Activated B cell treated with CpG ODN at 0.5 μM for 24 hours (primary cell): Measurements from ENCODE around the gene MAP3K6. TPM values are rescaled to one million over a fixed set of nuclear protein-coding genes. Genes with fewer than 3 reads are reported as not detected.
A peak's percentile ranks its signal among the peaks of the same experiment; 100 is the strongest.

Experiments
- ATAC-seq: fragments of 200-7000 bp; cut with Tn5 transposase; one replicate; pipeline ENCODE4 v1.10.0; 2021; ENCODE audit warnings: low read depth, mild to moderate bottlenecking, moderate library complexity
- CTCF ChIA-PET: fragments of 350-600 bp; sonication (Branson Sonifier 250); formaldehyde crosslinking; loops from one replicate; lab custom pipeline; 2021; ENCODE audit warnings: antibody characterized with exemption; lab: Charles Lee
- POLR2A ChIA-PET: fragments of 350-600 bp; sonication (Branson Sonifier 250); formaldehyde crosslinking; loops from one replicate; lab custom pipeline; 2021; ENCODE audit warnings: antibody characterized with exemption; lab: Charles Lee
- DNase-seq: peaks from one replicate; pipeline ENCODE4 v3.0.0; 2022
- H3K27ac Mint-ChIP-seq: one replicate; pipeline ENCODE4 v1.8.0; 2020; ENCODE audit warnings: mixed read lengths
- H3K27me3 Mint-ChIP-seq: one replicate; pipeline ENCODE4 v1.8.0; 2021; ENCODE audit warnings: mixed read lengths
- H3K36me3 Mint-ChIP-seq: one replicate; pipeline ENCODE4 v1.8.0; 2021; ENCODE audit warnings: low read depth, mixed read lengths
- H3K4me1 Mint-ChIP-seq: one replicate; pipeline ENCODE4 v1.8.0; 2021; ENCODE audit warnings: mixed read lengths
- H3K4me3 Mint-ChIP-seq: one replicate; pipeline ENCODE4 v1.8.0; 2020; ENCODE audit warnings: mild to moderate bottlenecking, mixed read lengths
- H3K9me3 Mint-ChIP-seq: one replicate; pipeline ENCODE4 v1.8.0; 2020; ENCODE audit warnings: mixed read lengths
- CTCF ChIP-seq: fragments of 200-600 bp; IDR thresholded peaks from one replicate; pipeline ENCODE4 v1.8.0; 2022; ENCODE audit warnings: antibody characterized with exemption, mild to moderate bottlenecking
- intact Hi-C: fragments of 100-400 bp; cut with micrococcal nuclease; formaldehyde crosslinking; loops from one replicate; pipeline ENCODE4 v1.15.1; 2024
- total RNA-seq: library from RNA; stranded (reverse); gene quantifications from 2 replicates; pipeline ENCODE4 v1.2.3, GENCODE V29; 2022

The MAP3K6 gene
- total RNA-seq, 1 donor from 2014 or later = 4.6 TPM

GRCh38 chr1:27377760-27378495 lies 11.2 kb upstream of the MAP3K6 start:
- TF ChIP-seq CTCF = no peak
- Mint-ChIP-seq H3K4me1 (peaks cover 6% of the 10 kb centered on the region), H3K9me3 (no peaks in the 10 kb centered on the region), H3K36me3 (no peaks in the 10 kb centered on the region), H3K27ac (no peak overlapping the region), H3K4me3 (no peak overlapping the region), H3K27me3 (peaks cover 2% of the 10 kb centered on the region)
- ATAC-seq (no peak), DNase-seq (no peak)
- intact Hi-C loops = no loop called here
- POLR2A ChIA-PET = interaction anchor here (0.6 kb wide), 1 partner anchor 11 kb away, joined by 3 read pairs; the partner anchor contains the start of gene MAP3K6
- CTCF ChIA-PET = no interaction called here

GRCh38 chr1:27374362-27375086 lies 7.8 kb upstream of the MAP3K6 start, which contains the start of gene FCN3:
FCN3 (minus strand) TSS chr1:27374824; CDS start chr1:27374818, 6 bp downstream.
- H3K27me3 Mint-ChIP-seq = no peaks in the 10 kb centered on the region
- intact Hi-C loops = no loop called here
- TF ChIP-seq CTCF = no peak
- no peak within 1 kb of the TSS for H3K4me3 Mint-ChIP-seq
- ChIA-PET CTCF (no interaction called here), POLR2A (no interaction called here)
- ATAC-seq = no peak
- H3K4me1 Mint-ChIP-seq = peaks cover 29% of the 10 kb centered on the region
- H3K27ac Mint-ChIP-seq = no peak within 1 kb of the TSS
- no peak for DNase-seq
- no peaks in the 10 kb centered on the region for H3K36me3 Mint-ChIP-seq
- H3K9me3 Mint-ChIP-seq = no peaks in the 10 kb centered on the region

- Mint-ChIP-seq H3K27me3 (no peaks in the 10 kb centered on the region), H3K4me3 (no peak overlapping the region), H3K27ac (no peak overlapping the region), H3K4me1 (peaks cover 40% of the 10 kb centered on the region), H3K9me3 (no peaks in the 10 kb centered on the region), H3K36me3 (no peaks in the 10 kb centered on the region)
- DNase-seq = no peak
- POLR2A ChIA-PET = no interaction called here
- CTCF ChIA-PET = no interaction called here
- intact Hi-C loops = loop anchor here (2.0 kb wide), 1 partner anchor 16 kb away; no protein-coding TSS in a partner anchor
- no peak for TF ChIP-seq CTCF
- ATAC-seq = no peak
Observed at GRCh38 chr1:27372808-27373690, 6.3 kb upstream of the MAP3K6 start.

- H3K27me3 Mint-ChIP-seq = no peaks in the 10 kb centered on the region
- CTCF ChIA-PET = interaction anchor here (2.1 kb wide), 1 partner anchor 15 kb away, joined by 6 read pairs; no protein-coding TSS in a partner anchor
- peaks cover 46% of the 10 kb centered on the region for H3K4me1 Mint-ChIP-seq
- DNase-seq (no peak), ATAC-seq (peak; percentile 63)
- H3K4me3 Mint-ChIP-seq = no peak overlapping the region
- intact Hi-C loops = loop anchor here (2.0 kb wide), 1 partner anchor 15 kb away; no protein-coding TSS in a partner anchor
- peak overlapping the region; percentile 8 for H3K27ac Mint-ChIP-seq
- POLR2A ChIA-PET = interaction anchor here (0.7 kb wide), 1 partner anchor 18 kb away, joined by 6 read pairs; no protein-coding TSS in a partner anchor
- no peaks in the 10 kb centered on the region for H3K36me3 Mint-ChIP-seq
- no peaks in the 10 kb centered on the region for H3K9me3 Mint-ChIP-seq
- TF ChIP-seq CTCF = no peak
Observed at GRCh38 chr1:27372022-27372807, 5.5 kb upstream of the MAP3K6 start.
